Measurements from ENCODE around the gene PER2. TPM values are rescaled to one million over a fixed set of nuclear protein-coding genes. Genes with fewer than 3 reads are reported as not detected.
A peak's percentile ranks its signal among the peaks of the same experiment; 100 is the strongest.

The PER2 gene
- polyA plus RNA-seq, 1 donor, result 13.5 TPM

DNA sequence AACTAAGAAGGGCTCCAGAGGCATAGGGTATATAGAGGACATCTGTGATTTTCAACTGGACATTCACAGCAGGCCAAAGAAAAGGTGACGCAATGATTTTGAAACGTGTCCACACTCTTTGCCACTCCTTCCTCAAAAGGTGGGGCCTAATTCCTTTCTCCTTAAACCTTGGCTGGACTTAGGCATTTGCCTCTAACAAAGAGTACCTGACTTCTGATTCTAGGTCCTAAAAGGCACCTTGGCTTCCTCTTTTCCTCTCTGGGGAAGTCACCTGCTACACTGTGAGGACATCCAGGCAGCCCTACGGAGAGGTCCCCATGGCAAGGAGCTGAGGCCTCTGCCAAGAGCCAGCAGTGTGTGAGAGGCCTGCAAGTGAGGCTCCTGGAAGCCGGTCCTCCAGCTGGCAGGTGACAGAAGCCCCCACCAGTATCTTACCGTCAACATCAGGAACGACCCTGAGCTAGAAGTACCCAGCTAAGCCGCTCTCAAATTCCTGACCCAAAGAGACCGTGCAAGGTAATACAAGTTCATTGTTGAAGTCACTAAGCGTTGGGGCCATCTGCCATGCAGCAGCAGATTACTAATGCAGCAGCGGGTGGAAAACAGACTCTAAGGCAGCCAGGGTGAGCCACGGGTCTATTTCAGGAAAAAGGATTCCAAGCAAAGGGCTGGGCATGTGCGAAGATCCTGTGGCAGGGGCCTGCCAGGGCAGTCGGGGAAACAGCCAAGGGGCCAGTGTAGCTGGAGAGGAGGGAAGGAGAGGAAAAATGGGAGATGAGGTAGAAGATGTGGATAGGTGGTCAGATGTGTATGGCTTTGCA, 41.2 kb downstream of the PER2 start:
- Histone ChIP-seq H3K27me3 (ENCODE audit: control insufficient read depth, insufficient read depth, low read length) (no peaks in the 10 kb centered on the region), H3K4me3 (ENCODE audit: low read length) (no peak overlapping the region), H3K9me3 (ENCODE audit: control insufficient read depth, low read depth, low read length) (no peaks in the 10 kb centered on the region), H3K4me1 (ENCODE audit: control insufficient read depth, insufficient read depth, low read length) (peaks cover 19% of the 10 kb centered on the region), H3K36me3 (ENCODE audit: control insufficient read depth, insufficient read depth, low read length) (peaks cover 71% of the 10 kb centered on the region), H3K27ac (ENCODE audit: low read length) (no peak overlapping the region)
- WGBS (ENCODE audit: insufficient coverage, low lambda C conversion rate), result no CpG with 5 or more reads among the region's 13 CpGs
- no peak for DNase-seq

DNA sequence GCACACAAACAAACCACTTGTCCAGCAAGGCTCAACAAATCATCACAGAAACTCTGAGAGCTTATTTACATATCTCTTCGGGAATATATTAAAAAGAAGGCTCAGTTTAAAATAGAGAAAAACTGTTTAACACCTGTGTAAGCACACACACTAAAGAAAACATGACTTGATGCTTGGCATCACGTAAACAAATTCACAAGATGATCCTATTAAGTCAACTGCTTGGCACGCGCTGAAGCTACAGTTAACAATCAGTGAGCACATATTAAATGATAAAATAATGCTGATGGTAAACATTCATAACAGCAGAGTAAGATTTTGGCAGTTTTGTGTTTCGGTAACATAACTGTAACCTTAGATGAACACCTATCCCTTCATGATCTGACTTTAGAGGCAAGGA, 44.3 kb downstream of the PER2 start:
- DNase-seq, result no peak
- Histone ChIP-seq H3K27me3 (ENCODE audit: control insufficient read depth, insufficient read depth, low read length) (peaks cover 4% of the 10 kb centered on the region), H3K4me1 (ENCODE audit: control insufficient read depth, insufficient read depth, low read length) (peaks cover 34% of the 10 kb centered on the region), H3K36me3 (ENCODE audit: control insufficient read depth, insufficient read depth, low read length) (peaks cover 43% of the 10 kb centered on the region), H3K27ac (ENCODE audit: low read length) (peak overlapping the region; percentile 91), H3K9me3 (ENCODE audit: control insufficient read depth, low read depth, low read length) (no peaks in the 10 kb centered on the region), H3K4me3 (ENCODE audit: low read length) (no peak overlapping the region)
- WGBS (ENCODE audit: insufficient coverage, low lambda C conversion rate), result no CpG with 5 or more reads among the region's 5 CpGs

DNA sequence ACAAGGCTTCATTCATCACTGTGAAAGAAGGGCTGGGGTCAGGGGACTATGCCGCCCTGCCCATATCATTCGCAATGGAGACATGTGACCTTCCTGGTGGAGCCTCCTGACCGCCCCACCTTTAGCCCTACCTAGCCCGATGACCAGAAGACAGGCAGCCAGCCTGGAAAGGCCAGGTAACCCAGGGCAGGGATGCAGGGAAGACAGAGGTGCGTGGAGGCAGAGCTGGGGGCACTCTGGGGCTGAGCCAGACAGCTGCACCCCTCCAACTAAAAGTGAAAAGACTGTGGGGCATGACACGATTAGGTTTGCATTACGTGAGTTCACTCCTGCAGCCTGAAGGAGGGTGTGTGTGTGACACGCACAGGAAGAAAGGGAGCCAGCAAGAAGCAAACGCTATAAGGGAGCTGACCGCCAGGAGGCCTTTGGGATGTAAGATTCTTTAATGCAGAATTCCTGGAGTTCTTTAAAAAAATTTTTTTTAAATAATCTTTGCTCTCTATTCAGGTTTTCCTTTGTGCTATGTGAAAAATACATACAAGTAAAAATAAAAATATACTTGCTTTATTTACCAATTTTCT, 44.8 kb downstream of the PER2 start:
- Histone ChIP-seq H3K27ac (ENCODE audit: low read length) (peak overlapping the region; percentile 91), H3K36me3 (ENCODE audit: control insufficient read depth, insufficient read depth, low read length) (peaks cover 39% of the 10 kb centered on the region), H3K27me3 (ENCODE audit: control insufficient read depth, insufficient read depth, low read length) (peaks cover 8% of the 10 kb centered on the region), H3K9me3 (ENCODE audit: control insufficient read depth, low read depth, low read length) (peaks cover 5% of the 10 kb centered on the region), H3K4me3 (ENCODE audit: low read length) (no peak overlapping the region), H3K4me1 (ENCODE audit: control insufficient read depth, insufficient read depth, low read length) (peaks cover 39% of the 10 kb centered on the region)
- peak in 1 of 2 donors; percentile 63 for DNase-seq
- whole genome bisulfite sequencing (ENCODE audit: insufficient coverage, low lambda C conversion rate), result 60% methylated on average over 3 of the region's 10 CpGs

DNA sequence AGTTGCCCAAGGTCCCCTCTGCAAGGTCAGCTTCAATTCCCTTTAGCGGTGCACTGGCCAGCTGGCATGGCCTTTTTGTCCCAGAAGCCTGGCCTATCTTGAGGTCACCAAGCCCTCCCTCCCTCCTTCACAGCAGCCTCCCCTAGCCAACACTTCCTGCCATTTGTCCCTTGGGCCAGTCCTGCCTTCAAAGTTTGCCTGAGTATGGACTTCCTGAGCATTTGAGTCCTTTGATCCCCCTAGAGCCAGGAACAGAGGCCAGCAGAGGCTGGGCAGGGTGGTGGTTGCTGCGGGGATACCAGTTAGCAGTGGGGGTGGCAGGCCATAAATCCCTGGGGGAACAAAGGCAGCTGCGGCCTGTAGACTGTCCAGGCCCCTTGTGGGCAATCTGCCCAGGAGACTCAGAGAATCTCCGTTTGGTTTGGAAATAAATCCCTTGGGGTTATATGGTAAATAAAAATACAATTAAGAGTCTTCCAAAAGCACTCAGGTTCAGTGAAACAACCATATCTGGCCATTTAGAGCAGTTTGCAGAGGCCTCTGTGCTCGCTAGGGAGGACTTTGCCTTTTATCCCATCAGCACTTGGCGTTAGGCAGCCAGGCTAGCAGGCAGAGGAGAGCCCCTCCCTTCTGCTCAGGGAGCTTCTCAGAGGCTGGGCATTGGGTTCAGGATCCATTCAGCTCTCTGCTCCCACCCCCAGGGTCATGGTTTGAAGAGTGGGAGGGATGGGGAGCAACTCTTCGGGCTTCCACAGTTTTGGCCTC, 45.5 kb downstream of the PER2 start:
- H3K9me3 ChIP-seq (ENCODE audit: control insufficient read depth, low read depth, low read length), result peaks cover 7% of the 10 kb centered on the region
- DNase-seq, result peak; percentile 67 to 88
- no CpG with 5 or more reads among the region's 7 CpGs for WGBS (ENCODE audit: insufficient coverage, low lambda C conversion rate)
- H3K4me1 ChIP-seq (ENCODE audit: control insufficient read depth, insufficient read depth, low read length), result peaks cover 39% of the 10 kb centered on the region
- H3K27me3 ChIP-seq (ENCODE audit: control insufficient read depth, insufficient read depth, low read length), result peaks cover 13% of the 10 kb centered on the region
- H3K36me3 ChIP-seq (ENCODE audit: control insufficient read depth, insufficient read depth, low read length), result peaks cover 36% of the 10 kb centered on the region
- no peak overlapping the region for H3K4me3 ChIP-seq (ENCODE audit: low read length)
- peak overlapping the region; percentile 91 for H3K27ac ChIP-seq (ENCODE audit: low read length)

DNA sequence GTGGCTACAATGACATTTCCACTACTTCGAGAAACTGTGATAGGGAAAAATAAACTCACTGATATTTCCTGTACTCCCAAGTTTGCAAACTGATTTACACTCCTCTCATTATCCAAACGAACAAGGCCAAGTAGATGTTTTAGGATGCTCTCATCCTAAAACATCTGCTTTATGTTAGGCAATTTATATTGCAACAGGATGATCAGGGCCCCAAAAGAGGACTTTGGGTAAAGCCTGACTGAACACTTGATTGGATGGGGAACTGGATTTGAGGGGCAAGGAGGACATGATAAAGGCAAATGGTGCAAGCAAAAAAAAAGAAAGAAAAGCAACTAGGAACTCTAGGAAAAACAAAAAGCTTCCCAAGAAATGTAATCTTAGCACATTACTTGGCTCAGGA, 46.4 kb downstream of the PER2 start:
- Histone ChIP-seq H3K36me3 (ENCODE audit: control insufficient read depth, insufficient read depth, low read length) (peaks cover 26% of the 10 kb centered on the region), H3K9me3 (ENCODE audit: control insufficient read depth, low read depth, low read length) (peaks cover 7% of the 10 kb centered on the region), H3K27me3 (ENCODE audit: control insufficient read depth, insufficient read depth, low read length) (peaks cover 22% of the 10 kb centered on the region), H3K27ac (ENCODE audit: low read length) (peak overlapping the region; percentile 91), H3K4me3 (ENCODE audit: low read length) (no peak overlapping the region), H3K4me1 (ENCODE audit: control insufficient read depth, insufficient read depth, low read length) (peaks cover 39% of the 10 kb centered on the region)
- DNase-seq, result no peak
- WGBS (ENCODE audit: insufficient coverage, low lambda C conversion rate), result no CpG with 5 or more reads among the region's 2 CpGs

DNA sequence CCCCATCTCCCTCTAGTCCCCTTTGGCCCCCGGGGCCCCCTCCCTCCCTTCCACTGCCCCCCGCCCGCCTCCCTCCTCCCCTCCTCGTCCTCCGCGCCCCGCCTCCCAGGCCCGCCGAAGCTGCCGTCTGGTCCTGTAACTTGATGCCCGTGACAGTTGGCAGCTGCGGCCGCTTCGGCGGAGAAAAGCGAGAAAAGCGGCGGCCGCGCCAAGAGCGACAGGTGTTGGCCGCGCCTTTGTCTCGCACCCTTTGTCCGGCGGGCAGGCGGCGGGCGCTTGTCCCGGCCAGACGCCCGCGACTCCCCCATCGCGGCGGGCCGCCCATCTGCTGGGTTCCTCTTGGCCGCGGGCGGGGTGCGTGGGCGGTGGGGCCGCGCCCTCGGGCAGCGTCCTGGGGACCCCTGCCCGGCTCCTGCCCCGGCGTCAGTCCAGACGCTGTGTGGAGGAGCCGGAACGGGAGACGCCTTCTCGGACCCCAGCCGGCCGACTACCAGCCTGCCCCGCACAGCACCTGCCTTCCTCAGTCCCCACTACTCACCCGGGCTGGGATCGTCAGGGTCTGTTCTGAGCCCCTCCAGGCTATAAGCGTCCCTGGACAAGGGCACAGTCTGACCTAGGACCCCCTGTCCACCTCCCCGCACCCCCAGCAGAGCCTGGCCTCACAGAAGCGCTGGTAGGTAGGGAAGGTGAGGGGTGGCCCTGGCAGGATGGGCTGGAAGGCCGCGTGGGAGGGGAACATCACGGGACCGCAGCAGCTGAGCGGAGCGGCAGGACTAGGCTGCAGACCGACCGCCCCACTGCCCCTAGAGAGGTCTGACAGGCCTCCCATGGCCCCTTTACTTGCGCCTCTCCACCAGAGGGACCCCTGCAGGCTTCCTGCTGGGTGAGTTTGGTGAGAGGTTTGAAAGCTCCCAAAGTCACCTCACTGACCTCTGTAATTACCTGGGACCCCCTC, 47.4 kb downstream of the PER2 start:
- peak overlapping the region; percentile 91 for H3K27ac ChIP-seq (ENCODE audit: low read length)

DNA sequence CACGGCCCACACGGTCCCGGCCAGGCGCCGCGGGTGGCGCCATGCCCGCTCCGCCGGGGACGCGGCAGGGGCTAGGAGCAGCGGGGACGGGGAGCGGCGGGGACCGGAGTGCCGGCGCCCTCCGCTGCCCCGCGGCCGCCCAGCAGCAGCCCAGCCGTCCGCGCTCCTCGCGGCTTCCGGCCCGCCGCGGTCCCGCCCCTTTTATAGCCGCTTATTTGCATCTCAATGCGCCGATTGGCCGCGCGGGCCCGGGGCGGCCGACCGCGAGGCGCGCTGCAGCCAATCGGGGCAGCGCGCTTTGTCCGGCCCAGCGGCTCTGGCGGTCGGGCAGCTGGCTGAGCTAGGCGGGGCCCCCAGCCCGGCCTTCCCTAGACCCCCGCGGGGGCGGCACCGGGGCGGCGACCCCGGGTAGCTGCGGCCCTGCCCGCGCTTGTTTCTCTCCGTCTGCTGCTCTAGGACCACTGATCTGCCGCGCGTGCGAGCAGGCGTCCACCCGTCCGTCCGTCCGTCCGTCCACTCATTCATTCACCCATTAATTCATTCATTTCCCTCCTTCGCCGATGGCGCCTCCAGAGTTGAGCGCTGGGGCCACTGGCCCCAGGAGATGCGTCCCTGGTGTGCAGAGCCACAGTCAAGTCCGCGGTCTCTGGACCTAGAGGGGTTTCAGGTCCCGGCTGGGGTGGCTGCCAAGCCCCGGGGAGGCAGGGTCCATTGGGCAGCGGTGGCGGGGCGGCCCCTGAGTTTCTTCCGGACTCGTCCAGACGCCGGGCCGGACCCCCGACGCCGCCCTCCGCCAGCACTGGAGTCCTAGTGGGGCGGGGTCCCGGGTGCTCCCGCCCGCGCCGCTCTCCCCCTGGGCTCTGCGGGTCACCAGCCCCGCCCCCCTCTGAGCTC, 48.3 kb downstream of the PER2 start, which contains the start of gene HES6:
TSS of gene HES6 (minus strand) at position 176 of the 894 bp plus-strand sequence. CDS start at position 43, 133 bp downstream.
- peak within 1 kb of the TSS; percentile 46 for H3K4me3 ChIP-seq (ENCODE audit: low read length)

More for the DNA sequence above, 47.4 kb downstream of the PER2 start:
- peak; percentile 47 to 68 for DNase-seq
- H3K9me3 ChIP-seq (ENCODE audit: control insufficient read depth, low read depth, low read length), result peaks cover 7% of the 10 kb centered on the region
- peaks cover 18% of the 10 kb centered on the region for H3K36me3 ChIP-seq (ENCODE audit: control insufficient read depth, insufficient read depth, low read length)
- no CpG with 5 or more reads among the region's 71 CpGs for WGBS (ENCODE audit: insufficient coverage, low lambda C conversion rate)
- no peak overlapping the region for H3K4me3 ChIP-seq (ENCODE audit: low read length)
- H3K4me1 ChIP-seq (ENCODE audit: control insufficient read depth, insufficient read depth, low read length), result peaks cover 39% of the 10 kb centered on the region
- peaks cover 27% of the 10 kb centered on the region for H3K27me3 ChIP-seq (ENCODE audit: control insufficient read depth, insufficient read depth, low read length)

DNA sequence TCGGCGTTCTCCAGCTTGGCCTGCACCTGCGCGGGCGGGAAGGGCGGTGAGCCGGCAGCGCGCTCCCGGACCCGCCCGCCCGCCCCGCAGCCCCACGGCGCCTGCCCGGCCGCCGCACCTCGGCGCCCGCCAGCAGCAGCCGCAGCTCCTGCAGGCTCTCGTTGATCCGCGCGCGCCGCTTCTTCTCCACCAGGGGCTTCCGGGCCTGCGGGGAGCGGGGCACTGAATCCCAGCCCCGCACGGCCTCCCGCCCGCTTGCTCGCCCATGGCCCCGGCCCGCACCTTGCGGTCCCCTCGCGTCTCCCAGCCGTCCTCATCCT, 48.9 kb downstream of the PER2 start:
- no peak for DNase-seq
- Histone ChIP-seq H3K27ac (ENCODE audit: low read length) (no peak overlapping the region), H3K27me3 (ENCODE audit: control insufficient read depth, insufficient read depth, low read length) (peaks cover 29% of the 10 kb centered on the region), H3K4me1 (ENCODE audit: control insufficient read depth, insufficient read depth, low read length) (peaks cover 39% of the 10 kb centered on the region), H3K4me3 (ENCODE audit: low read length) (peak overlapping the region; percentile 30), H3K36me3 (ENCODE audit: control insufficient read depth, insufficient read depth, low read length) (peaks cover 5% of the 10 kb centered on the region), H3K9me3 (ENCODE audit: control insufficient read depth, low read depth, low read length) (peaks cover 7% of the 10 kb centered on the region)
- no CpG with 5 or more reads among the region's 43 CpGs for WGBS (ENCODE audit: insufficient coverage, low lambda C conversion rate)

More for the DNA sequence above, 48.3 kb downstream of the PER2 start, which contains the start of gene HES6:
- peak within 1 kb of the TSS; percentile 12 for H3K27ac ChIP-seq (ENCODE audit: low read length)
- WGBS (ENCODE audit: insufficient coverage, low lambda C conversion rate), result no CpG with 5 or more reads among the region's 105 CpGs
- peaks cover 39% of the 10 kb centered on the region for H3K4me1 ChIP-seq (ENCODE audit: control insufficient read depth, insufficient read depth, low read length)
- H3K9me3 ChIP-seq (ENCODE audit: control insufficient read depth, low read depth, low read length), result peaks cover 7% of the 10 kb centered on the region
- H3K36me3 ChIP-seq (ENCODE audit: control insufficient read depth, insufficient read depth, low read length), result peaks cover 9% of the 10 kb centered on the region
- H3K27me3 ChIP-seq (ENCODE audit: control insufficient read depth, insufficient read depth, low read length), result peaks cover 29% of the 10 kb centered on the region
- peak; percentile 91 to 94 for DNase-seq
